ENCODE data around the gene XPNPEP3. TPM values are rescaled to one million over a fixed set of nuclear protein-coding genes. Genes with fewer than 3 reads are reported as not detected.

The XPNPEP3 gene
- total RNA-seq, result 7.4 and 9.5 TPM in 2 replicates

GRCh38 chr22:40856513-40857308 is at the start of gene XPNPEP3, which contains the start of gene ST13:
TSS of gene XPNPEP3 (plus strand) at chr22:40857148. CDS start at chr22:40857182, 34 bp downstream.
TSS of gene ST13 (minus strand) at chr22:40856639. CDS start at chr22:40856540, 99 bp downstream.

GRCh38 chr22:40818747-40819598 is 38.0 kb upstream of the XPNPEP3 start, which contains the start of gene SLC25A17:
TSS of gene SLC25A17 (minus strand) at chr22:40819346. CDS start at chr22:40819248, 98 bp downstream.

GRCh38 chr22:40862013-40862412 is 5.1 kb downstream of the XPNPEP3 start, which contains the start of gene DNAJB7:
TSS of gene DNAJB7 (minus strand) at chr22:40862113. CDS start at chr22:40861994, 119 bp downstream.

GRCh38 chr22:40950962-40951794 is 94.2 kb downstream of the XPNPEP3 start, which contains the start of gene RBX1:
TSS of gene RBX1 (plus strand) at chr22:40951378. CDS start at chr22:40951399, 21 bp downstream.

Other genes starting within 250 kb of the XPNPEP3 start
- gene MRTFA, start 220.4 kb upstream of the XPNPEP3 start, total RNA-seq, result 28.2 and 40.5 TPM in 2 replicates
- gene MCHR1, start 177.7 kb upstream of the XPNPEP3 start, total RNA-seq, result 0.50 and 0.55 TPM in 2 replicates
- 16.5 and 21.8 TPM in 2 replicates for gene SLC25A17, start 37.8 kb upstream of the XPNPEP3 start, total RNA-seq
- gene ST13, start 509 bp upstream of the XPNPEP3 start, total RNA-seq, result 213 and 321 TPM in 2 replicates
- not detected in 2 replicates for gene DNAJB7, start 5.0 kb downstream of the XPNPEP3 start, total RNA-seq
- gene RBX1, start 94.2 kb downstream of the XPNPEP3 start, total RNA-seq, result 64.6 and 87.8 TPM in 2 replicates
- gene EP300, start 235.4 kb downstream of the XPNPEP3 start, total RNA-seq, result 35.2 and 36.9 TPM in 2 replicates

Measured in uterine smooth muscle cell (primary cell).